Keratinocyte (primary cell): ENCODE results near the gene SPSB4. TPM values are rescaled to one million over a fixed set of nuclear protein-coding genes. Genes with fewer than 3 reads are reported as not detected.

Experiments
- DNase-seq: peaks from one replicate; pipeline ENCODE4 v3.0.0-alpha.2; 2011; ENCODE audit warnings: low read depth, missing footprints, low spot score
- FAIRE-seq: peaks from 2 replicates; lab custom pipeline; 2011; peaks lifted over from hg19 to GRCh38; lab: Jason Lieb, UNC
- H2AFZ ChIP-seq: 2 replicates; pipeline ENCODE4 v1.6.0; 2012; ENCODE audit warnings: low read length, control low read depth, inconsistent platforms; ENCODE audit not compliant: control insufficient read depth
- H3K27ac ChIP-seq: 2 replicates; pipeline ENCODE4 v1.5.1; 2011; ENCODE audit warnings: low read length; ENCODE audit not compliant: control insufficient read depth, insufficient read depth
- H3K27me3 ChIP-seq: 3 replicates; pipeline ENCODE4 v1.6.0; 2011; ENCODE audit warnings: low read length; ENCODE audit not compliant: control insufficient read depth, insufficient read depth; ENCODE audit errors: extremely low read depth
- H3K36me3 ChIP-seq, 2 experiments: 2 replicates in 1 of 2; 3 replicates in 1 of 2; pipeline ENCODE4 v1.5.1; 2011; ENCODE audit warnings: low read length in 2 of 2, mild to moderate bottlenecking in 1 of 2; ENCODE audit not compliant: control insufficient read depth in 2 of 2, insufficient read depth in 2 of 2; ENCODE audit errors: extremely low read depth in 1 of 2
- H3K4me1 ChIP-seq: 3 replicates; pipeline ENCODE4 v1.5.1; 2011; ENCODE audit warnings: low read length; ENCODE audit not compliant: control insufficient read depth, insufficient read depth; ENCODE audit errors: extremely low read depth
- H3K4me2 ChIP-seq: 3 replicates; pipeline ENCODE4 v1.6.0; 2011; ENCODE audit warnings: low read depth, low read length; ENCODE audit not compliant: control insufficient read depth, insufficient read depth; ENCODE audit errors: extremely low read depth
- H3K4me3 ChIP-seq, 3 experiments: fragments of 200-600 bp in 1 of 3; sonication (generic) in 1 of 3; 2 replicates in 2 of 3; 3 replicates in 1 of 3; pipeline ENCODE4 v1.5.1; 2011 to 2016; ENCODE audit warnings: low read length in 3 of 3, mild to moderate bottlenecking in 3 of 3, control low read depth in 2 of 3, inconsistent platforms in 1 of 3, low read depth in 1 of 3, mixed read lengths in 1 of 3, mixed run types in 1 of 3, moderate library complexity in 1 of 3; ENCODE audit not compliant: control insufficient read depth in 2 of 3, insufficient read depth in 2 of 3; ENCODE audit errors: extremely low read depth in 1 of 3
- H3K79me2 ChIP-seq: 2 replicates; pipeline ENCODE4 v1.6.0; 2012; ENCODE audit warnings: low read length; ENCODE audit not compliant: control insufficient read depth, insufficient read depth
- H3K9ac ChIP-seq: 3 replicates; pipeline ENCODE4 v1.6.0; 2011; ENCODE audit warnings: low read length; ENCODE audit not compliant: control insufficient read depth, insufficient read depth; ENCODE audit errors: extremely low read depth
- H3K9me1 ChIP-seq: 3 replicates; pipeline ENCODE4 v1.6.0; 2011; ENCODE audit warnings: low read length; ENCODE audit not compliant: control insufficient read depth, insufficient read depth; ENCODE audit errors: extremely low read depth
- H3K9me3 ChIP-seq: 2 replicates; pipeline ENCODE4 v1.5.1; 2012; ENCODE audit warnings: low read depth, low read length; ENCODE audit not compliant: control insufficient read depth
- H4K20me1 ChIP-seq: 3 replicates; pipeline ENCODE4 v1.6.0; 2011; ENCODE audit warnings: low read length; ENCODE audit not compliant: control insufficient read depth, insufficient read depth; ENCODE audit errors: extremely low read depth
- EZH2 ChIP-seq: IDR thresholded peaks from one replicate; pipeline ENCODE4 v1.6.1; 2012; ENCODE audit warnings: inconsistent platforms, mild to moderate bottlenecking, low read length, moderate library complexity
- dilution Hi-C: fragments of 300-500 bp; cut with MboI; formaldehyde crosslinking; loops from one replicate; pipeline ENCODE4 v1.7.0; 2020; ENCODE audit warnings: low sequenced_read_pairs; ENCODE audit not compliant: extremely low pct_ligation_motif_present
- polyA plus RNA-seq, 5 experiments: library from polyadenylated mRNA; depleted of rRNA in 3 of 5; stranded (reverse) in 3 of 5; stranded (forward) in 1 of 5; unstranded in 1 of 5; fragments of >200 nt; gene quantifications; 1 replicate in 1 of 5; 2 replicates in 3 of 5; 3 replicates in 1 of 5; pipeline versions ENCODE4 v1.2.1 to v1.2.3, GENCODE V29; 2011 to 2012; ENCODE audit warnings: missing spikeins in 2 of 5, low read depth in 1 of 5, low replicate concordance in 1 of 5
- TF ChIP-seq, protein P1 (sequence below), 3 experiments: IDR thresholded peaks in 1 of 3; conservative IDR thresholded peaks in 1 of 3; optimal IDR thresholded peaks in 1 of 3; 2 replicates in 2 of 3; 3 replicates in 1 of 3; pipeline versions ENCODE3 to v1.5.1; 2011; ENCODE audit warnings: low read length in 3 of 3, mild to moderate bottlenecking in 3 of 3, moderate library complexity in 2 of 3, control low read depth in 1 of 3, inconsistent platforms in 1 of 3; ENCODE audit not compliant: insufficient read depth in 2 of 3; ENCODE audit errors: extremely low read depth in 1 of 3

SPSB4 gene
- polyA plus RNA-seq, 1 donor (not counting 4 experiments of a cell fraction or from before 2014, with no cell fraction given): not detected

DNA sequence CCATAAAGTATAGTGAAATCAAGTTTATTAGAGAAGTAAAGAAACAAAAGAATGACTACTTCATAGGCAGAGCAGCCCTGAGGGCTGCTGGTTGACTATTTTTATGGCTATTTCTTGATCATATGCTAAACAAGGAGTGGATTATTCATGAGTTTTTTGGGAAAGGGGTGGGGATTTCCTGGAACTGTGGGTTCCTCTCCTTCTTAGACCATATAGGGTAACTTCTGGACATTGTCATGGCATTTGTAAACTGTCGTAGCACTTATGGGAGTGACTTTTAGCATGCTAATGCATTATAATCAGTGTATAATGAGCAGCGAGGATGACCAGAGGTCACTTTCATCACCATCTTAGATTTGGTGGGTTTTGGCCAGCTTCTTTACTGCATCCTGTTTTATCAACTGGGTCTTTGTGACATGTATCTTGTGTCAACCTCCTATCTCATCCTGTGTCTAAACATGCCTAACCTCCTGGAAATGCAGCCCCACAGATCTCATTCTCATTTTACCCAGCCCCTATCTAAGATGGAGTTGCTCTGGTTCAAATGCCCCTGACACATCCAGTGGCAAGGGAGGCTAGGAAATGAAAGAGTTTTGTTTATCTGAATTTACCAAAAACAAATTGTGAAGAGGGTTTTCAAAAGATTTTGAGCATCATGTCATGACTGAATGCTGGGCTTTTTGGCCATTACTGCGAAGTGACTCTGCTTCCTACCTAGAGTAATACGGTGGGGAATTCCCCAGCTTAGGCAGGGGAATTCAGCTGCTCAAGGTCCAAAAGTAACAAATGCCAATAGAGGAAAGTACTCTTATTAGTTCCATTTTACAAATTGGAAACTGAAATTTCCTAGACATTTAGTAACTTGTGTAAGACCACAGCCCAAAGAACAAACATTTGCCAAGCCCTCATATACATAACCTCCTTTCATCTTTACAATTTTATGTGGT is 6.2 kb upstream of the SPSB4 start:
- Histone ChIP-seq H4K20me1 (no peaks in the 10 kb centered on the region), H2AFZ (no peak overlapping the region), H3K27ac (no peak overlapping the region), H3K4me2 (no peak overlapping the region), H3K9ac (no peak overlapping the region), H3K79me2 (no peaks in the 10 kb centered on the region), H3K9me3 (no peaks in the 10 kb centered on the region), H3K9me1 (no peaks in the 10 kb centered on the region), H3K27me3 (peaks cover 24% of the 10 kb centered on the region), H3K4me3 (no peak overlapping the region), H3K36me3 (no peaks in the 10 kb centered on the region), H3K4me1 (peaks cover 6% of the 10 kb centered on the region)
- TF ChIP-seq EZH2: no peak
- TF ChIP-seq, protein P1, sequence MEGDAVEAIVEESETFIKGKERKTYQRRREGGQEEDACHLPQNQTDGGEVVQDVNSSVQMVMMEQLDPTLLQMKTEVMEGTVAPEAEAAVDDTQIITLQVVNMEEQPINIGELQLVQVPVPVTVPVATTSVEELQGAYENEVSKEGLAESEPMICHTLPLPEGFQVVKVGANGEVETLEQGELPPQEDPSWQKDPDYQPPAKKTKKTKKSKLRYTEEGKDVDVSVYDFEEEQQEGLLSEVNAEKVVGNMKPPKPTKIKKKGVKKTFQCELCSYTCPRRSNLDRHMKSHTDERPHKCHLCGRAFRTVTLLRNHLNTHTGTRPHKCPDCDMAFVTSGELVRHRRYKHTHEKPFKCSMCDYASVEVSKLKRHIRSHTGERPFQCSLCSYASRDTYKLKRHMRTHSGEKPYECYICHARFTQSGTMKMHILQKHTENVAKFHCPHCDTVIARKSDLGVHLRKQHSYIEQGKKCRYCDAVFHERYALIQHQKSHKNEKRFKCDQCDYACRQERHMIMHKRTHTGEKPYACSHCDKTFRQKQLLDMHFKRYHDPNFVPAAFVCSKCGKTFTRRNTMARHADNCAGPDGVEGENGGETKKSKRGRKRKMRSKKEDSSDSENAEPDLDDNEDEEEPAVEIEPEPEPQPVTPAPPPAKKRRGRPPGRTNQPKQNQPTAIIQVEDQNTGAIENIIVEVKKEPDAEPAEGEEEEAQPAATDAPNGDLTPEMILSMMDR (optimal IDR thresholded peaks at IDR 0.05 in 1 of 3, IDR thresholded peaks at IDR 0.05 in 1 of 3, conservative IDR thresholded peaks at IDR 0.05 in 1 of 3; ENCODE audit: extremely low read depth in 1 of 3, insufficient read depth in 2 of 3, low read length in 3 of 3): no peak
- FAIRE-seq: no peak
- dilution Hi-C loops: no loop called here
- no peak for DNase-seq

DNA sequence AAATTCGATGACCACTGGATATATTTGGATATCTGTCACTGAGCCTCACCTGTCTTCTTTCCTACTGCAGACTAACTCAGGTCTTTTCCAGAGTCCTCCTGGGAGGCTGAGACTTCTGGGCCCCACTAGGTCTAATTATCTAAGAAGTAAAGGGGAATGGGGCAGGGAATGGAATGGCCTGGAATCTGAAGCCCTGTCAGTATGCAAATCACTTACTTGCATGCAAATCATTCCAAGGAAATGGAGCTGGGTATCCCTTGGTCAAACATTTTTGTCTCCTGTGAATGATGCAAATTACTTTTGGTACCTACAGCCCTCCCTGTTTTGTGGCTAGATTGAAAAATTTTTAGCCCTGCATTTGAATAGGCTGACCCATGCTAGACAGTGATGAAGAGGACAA is 5.3 kb upstream of the SPSB4 start:
- Histone ChIP-seq H3K27me3 (peaks cover 32% of the 10 kb centered on the region), H3K4me3 (no peak overlapping the region), H2AFZ (no peak overlapping the region), H3K4me1 (peaks cover 6% of the 10 kb centered on the region), H3K9me3 (no peaks in the 10 kb centered on the region), H3K9me1 (no peaks in the 10 kb centered on the region), H3K4me2 (no peak overlapping the region), H3K9ac (no peak overlapping the region), H3K27ac (no peak overlapping the region), H3K79me2 (no peaks in the 10 kb centered on the region), H4K20me1 (no peaks in the 10 kb centered on the region), H3K36me3 (no peaks in the 10 kb centered on the region)
- TF ChIP-seq, protein P1 (optimal IDR thresholded peaks at IDR 0.05 in 1 of 3, IDR thresholded peaks at IDR 0.05 in 1 of 3, conservative IDR thresholded peaks at IDR 0.05 in 1 of 3; ENCODE audit: extremely low read depth in 1 of 3, insufficient read depth in 2 of 3, low read length in 3 of 3): no peak
- no peak for TF ChIP-seq EZH2
- DNase-seq (no peak), FAIRE-seq (no peak)
- dilution Hi-C loops: no loop called here
